ENCODE data around the gene TMUB1.

The TMUB1 gene

DNA sequence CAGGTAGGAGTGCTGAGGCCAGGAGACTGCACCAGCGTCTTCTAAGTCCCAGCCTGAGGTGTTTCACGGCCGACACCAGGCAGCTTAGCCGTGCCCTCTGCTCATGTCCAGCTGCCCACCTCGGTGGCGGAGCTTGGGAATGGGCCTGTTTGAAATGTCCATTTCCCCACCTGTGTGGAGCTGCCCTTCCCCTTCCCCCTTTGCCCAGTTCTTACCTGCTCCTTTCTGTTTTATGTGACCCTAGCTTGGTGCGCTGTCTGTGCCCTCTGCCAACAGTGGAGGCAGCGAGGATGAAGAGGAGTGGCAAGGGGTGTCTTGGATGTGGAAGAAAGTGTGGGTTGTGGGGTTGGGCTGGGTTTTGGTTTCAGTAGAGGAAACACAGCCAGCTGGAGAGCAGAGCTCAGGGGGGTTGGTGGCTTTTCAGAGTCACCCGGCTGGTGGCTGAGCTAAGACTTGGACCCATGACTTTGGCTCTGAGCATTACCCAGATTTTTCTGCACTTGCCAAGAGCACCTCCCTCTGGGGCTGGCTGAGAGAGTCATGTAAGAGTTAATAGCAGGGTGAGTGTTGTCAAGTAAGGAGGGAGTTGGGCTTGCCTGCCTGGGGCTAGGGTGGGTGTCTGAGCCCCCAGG is 46.8 kb upstream of the TMUB1 start:
- TF ChIP-seq, protein P1, sequence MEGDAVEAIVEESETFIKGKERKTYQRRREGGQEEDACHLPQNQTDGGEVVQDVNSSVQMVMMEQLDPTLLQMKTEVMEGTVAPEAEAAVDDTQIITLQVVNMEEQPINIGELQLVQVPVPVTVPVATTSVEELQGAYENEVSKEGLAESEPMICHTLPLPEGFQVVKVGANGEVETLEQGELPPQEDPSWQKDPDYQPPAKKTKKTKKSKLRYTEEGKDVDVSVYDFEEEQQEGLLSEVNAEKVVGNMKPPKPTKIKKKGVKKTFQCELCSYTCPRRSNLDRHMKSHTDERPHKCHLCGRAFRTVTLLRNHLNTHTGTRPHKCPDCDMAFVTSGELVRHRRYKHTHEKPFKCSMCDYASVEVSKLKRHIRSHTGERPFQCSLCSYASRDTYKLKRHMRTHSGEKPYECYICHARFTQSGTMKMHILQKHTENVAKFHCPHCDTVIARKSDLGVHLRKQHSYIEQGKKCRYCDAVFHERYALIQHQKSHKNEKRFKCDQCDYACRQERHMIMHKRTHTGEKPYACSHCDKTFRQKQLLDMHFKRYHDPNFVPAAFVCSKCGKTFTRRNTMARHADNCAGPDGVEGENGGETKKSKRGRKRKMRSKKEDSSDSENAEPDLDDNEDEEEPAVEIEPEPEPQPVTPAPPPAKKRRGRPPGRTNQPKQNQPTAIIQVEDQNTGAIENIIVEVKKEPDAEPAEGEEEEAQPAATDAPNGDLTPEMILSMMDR (IDR thresholded peaks at IDR 0.05; ENCODE audit: insufficient read depth, low read length, poor library complexity, severe bottlenecking), result no peak
- no peak for DNase-seq (ENCODE audit: extremely low read depth, insufficient read length)
- H3K4me3 ChIP-seq (replicated peaks; ENCODE audit: low read depth, low read length), result no peak overlapping the region
- H3K36me3 ChIP-seq (ENCODE audit: control insufficient read depth, insufficient read depth, low read length), result peaks cover 13% of the 10 kb centered on the region
- H3K27me3 ChIP-seq (replicated peaks; ENCODE audit: control insufficient read depth, insufficient read depth, low read length), result no peaks in the 10 kb centered on the region

DNA sequence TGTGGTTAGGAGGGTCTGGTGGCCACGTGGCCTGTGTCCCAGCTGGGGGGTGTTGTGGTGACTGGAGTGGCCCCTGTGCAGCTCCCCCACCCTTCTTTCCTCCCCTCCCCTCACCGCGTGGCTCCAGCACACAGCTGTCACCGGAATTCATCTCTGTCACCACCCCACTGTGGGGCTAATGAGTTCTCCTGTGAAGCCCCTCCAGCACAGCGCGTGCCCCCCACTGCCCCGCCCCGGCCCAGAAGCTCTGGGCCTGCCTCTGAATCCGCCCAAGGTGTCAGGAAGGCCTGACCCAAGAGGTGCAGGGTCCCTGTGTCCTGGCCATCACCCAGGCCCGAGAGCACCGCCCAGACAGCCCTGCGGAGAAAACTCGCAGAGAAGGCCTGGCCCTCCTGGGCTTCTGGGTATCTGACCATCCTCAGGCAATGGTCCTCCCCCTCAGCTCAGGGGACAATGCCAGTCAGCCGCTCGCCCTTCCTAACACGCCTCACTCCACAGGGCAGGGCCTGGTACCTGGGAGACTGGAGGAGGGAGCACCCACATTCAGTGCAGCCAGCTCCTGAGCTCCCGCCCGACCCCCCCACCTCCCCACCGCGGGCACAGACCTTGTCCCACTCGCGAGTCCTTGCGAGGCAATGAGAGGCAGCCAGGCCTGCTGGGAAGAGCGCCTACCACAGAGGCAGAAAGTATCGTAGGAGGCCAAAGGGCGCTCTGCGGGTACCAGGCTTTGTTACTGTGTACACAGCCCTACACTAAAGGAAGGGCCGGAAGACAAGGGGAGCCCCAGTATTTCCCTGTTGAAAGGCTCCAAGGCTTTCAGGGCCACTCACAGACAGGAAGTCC is 46.0 kb upstream of the TMUB1 start:
- Histone ChIP-seq H3K27me3 (replicated peaks; ENCODE audit: control insufficient read depth, insufficient read depth, low read length) (no peaks in the 10 kb centered on the region), H3K36me3 (ENCODE audit: control insufficient read depth, insufficient read depth, low read length) (peaks cover 11% of the 10 kb centered on the region), H3K4me3 (replicated peaks; ENCODE audit: low read depth, low read length) (no peak overlapping the region)
- no peak for DNase-seq (ENCODE audit: extremely low read depth, insufficient read length)
- TF ChIP-seq, protein P1 (IDR thresholded peaks at IDR 0.05; ENCODE audit: insufficient read depth, low read length, poor library complexity, severe bottlenecking), result no peak

DNA sequence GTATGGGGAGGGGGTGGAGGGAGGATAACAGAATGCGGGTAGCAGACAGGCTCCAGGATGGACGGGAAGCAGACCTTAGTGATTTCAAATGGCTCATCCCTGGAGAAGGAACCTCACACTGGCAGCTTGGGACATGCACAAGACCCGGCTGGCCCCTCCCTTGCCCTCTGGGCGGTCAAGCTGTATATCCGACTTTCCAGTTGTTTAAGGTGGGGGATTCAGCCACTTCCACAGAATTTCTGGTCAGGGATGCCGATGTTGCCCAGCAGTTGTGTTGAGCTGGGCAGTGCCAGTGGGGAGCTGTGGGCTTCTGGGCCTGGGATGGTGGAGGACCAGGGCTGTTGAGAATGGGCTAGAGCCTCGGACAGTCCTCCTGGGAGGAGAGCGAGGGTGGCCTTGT is 45.4 kb upstream of the TMUB1 start:
- Histone ChIP-seq H3K27me3 (replicated peaks; ENCODE audit: control insufficient read depth, insufficient read depth, low read length) (no peaks in the 10 kb centered on the region), H3K4me3 (replicated peaks; ENCODE audit: low read depth, low read length) (no peak overlapping the region), H3K36me3 (ENCODE audit: control insufficient read depth, insufficient read depth, low read length) (peaks cover 10% of the 10 kb centered on the region)
- no peak for DNase-seq (ENCODE audit: extremely low read depth, insufficient read length)
- TF ChIP-seq, protein P1 (IDR thresholded peaks at IDR 0.05; ENCODE audit: insufficient read depth, low read length, poor library complexity, severe bottlenecking), result no peak

DNA sequence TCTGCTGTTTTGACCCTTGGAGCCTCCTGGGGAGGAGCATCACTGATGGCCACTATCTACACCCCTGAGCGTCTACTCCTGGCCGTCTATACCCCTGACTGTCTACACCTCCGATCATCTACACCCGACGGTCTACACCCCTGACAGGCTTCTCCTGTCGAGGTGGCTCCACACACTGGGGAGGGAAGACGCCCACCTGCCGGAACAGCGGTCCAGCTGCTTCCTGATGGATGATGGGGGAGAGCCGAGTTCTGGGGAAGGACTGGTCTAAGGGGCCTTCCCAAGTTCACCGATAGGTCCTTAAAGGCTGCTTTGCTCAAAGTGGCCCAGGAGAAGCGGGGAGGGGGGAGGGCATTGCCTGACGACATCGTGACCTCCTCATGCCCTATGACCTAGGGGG is 44.9 kb upstream of the TMUB1 start:
- H3K36me3 ChIP-seq (ENCODE audit: control insufficient read depth, insufficient read depth, low read length), result peaks cover 12% of the 10 kb centered on the region
- H3K27me3 ChIP-seq (replicated peaks; ENCODE audit: control insufficient read depth, insufficient read depth, low read length), result no peaks in the 10 kb centered on the region
- no peak for DNase-seq (ENCODE audit: extremely low read depth, insufficient read length)
- TF ChIP-seq, protein P1 (IDR thresholded peaks at IDR 0.05; ENCODE audit: insufficient read depth, low read length, poor library complexity, severe bottlenecking), result no peak
- no peak overlapping the region for H3K4me3 ChIP-seq (replicated peaks; ENCODE audit: low read depth, low read length)

DNA sequence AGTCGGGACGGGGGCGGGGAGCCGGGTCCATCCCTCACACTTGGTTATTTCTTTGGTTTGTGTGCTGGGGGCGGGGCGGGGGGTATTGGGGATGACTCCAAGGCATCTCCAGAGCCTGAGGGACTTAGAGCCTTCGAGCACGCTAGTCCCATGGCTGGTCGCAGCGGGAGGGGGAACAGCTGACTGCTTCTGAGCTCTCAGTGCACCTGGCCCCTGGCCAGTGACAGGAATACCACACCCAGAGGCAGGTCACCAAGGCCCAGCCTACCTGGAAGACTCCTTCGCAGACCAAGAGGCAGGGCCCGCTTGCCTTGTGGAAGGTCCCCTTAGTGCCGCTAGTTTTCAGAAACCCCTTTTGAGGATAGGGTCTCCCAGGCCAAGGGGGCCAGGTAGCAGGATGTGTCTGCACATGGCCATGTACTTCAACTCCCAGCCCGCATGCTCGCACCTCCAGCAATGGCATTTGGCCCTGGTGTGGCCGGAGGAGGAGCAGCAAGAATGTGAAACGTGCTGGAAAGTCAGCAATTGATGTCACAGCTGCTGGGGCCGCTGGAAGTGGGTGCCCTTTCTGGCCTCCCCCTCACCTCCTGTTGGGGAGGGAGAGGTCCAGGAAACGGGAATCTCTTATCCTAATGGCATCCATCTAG is 43.3 kb upstream of the TMUB1 start:
- DNase-seq (ENCODE audit: extremely low read depth, insufficient read length), result no peak
- no peaks in the 10 kb centered on the region for H3K27me3 ChIP-seq (replicated peaks; ENCODE audit: control insufficient read depth, insufficient read depth, low read length)
- TF ChIP-seq, protein P1 (IDR thresholded peaks at IDR 0.05; ENCODE audit: insufficient read depth, low read length, poor library complexity, severe bottlenecking), result no peak
- H3K4me3 ChIP-seq (replicated peaks; ENCODE audit: low read depth, low read length), result no peak overlapping the region
- peaks cover 8% of the 10 kb centered on the region for H3K36me3 ChIP-seq (ENCODE audit: control insufficient read depth, insufficient read depth, low read length)
